IPS-20b (cell line): ENCODE measurements around the gene GTF2I.
"Not testable (repeated sequence)": the region's sequence is repeated elsewhere in the genome, so short reads cannot be mapped to it uniquely, and the experiment has no call there.

Experiments used
- H3K27ac ChIP-seq: one replicate; pipeline ENCODE4 v1.5.1; 2013; ENCODE audit warnings: low read length
- H3K27me3 ChIP-seq: 2 replicates; pipeline ENCODE4 v1.6.1; 2013; ENCODE audit warnings: mild to moderate bottlenecking, low read length, inconsistent platforms; ENCODE audit not compliant: insufficient read depth
- H3K36me3 ChIP-seq: 2 replicates; pipeline ENCODE4 v1.6.1; 2013; ENCODE audit warnings: low read depth, mild to moderate bottlenecking, inconsistent platforms, low read length, moderate library complexity; ENCODE audit not compliant: insufficient read depth
- H3K4me1 ChIP-seq: 2 replicates; pipeline ENCODE4 v1.6.1; 2013; ENCODE audit warnings: mild to moderate bottlenecking, control low read depth, inconsistent platforms, low read length, moderate library complexity; ENCODE audit not compliant: insufficient read depth
- H3K4me3 ChIP-seq: 2 replicates; pipeline ENCODE4 v1.5.1; 2013; ENCODE audit warnings: mild to moderate bottlenecking, low read length, inconsistent platforms
- H3K9ac ChIP-seq: 2 replicates; pipeline ENCODE4 v1.6.1; 2013; ENCODE audit warnings: low read depth, mild to moderate bottlenecking, inconsistent platforms, low read length, moderate library complexity
- H3K9me3 ChIP-seq: 2 replicates; pipeline ENCODE4 v1.6.1; 2013; ENCODE audit warnings: mild to moderate bottlenecking, low read depth, low read length, inconsistent platforms; ENCODE audit not compliant: insufficient read depth

GTF2I gene

GRCh38 chr7:74684473-74684872 is 27.0 kb downstream of the GTF2I start:
- no peaks in the 10 kb centered on the region for H3K9me3 ChIP-seq
- H3K27ac ChIP-seq, result no peak overlapping the region
- H3K27me3 ChIP-seq, result no peaks in the 10 kb centered on the region
- no peak overlapping the region for H3K9ac ChIP-seq
- no peaks in the 10 kb centered on the region for H3K4me1 ChIP-seq
- peaks cover 32% of the 10 kb centered on the region for H3K36me3 ChIP-seq
- no peak overlapping the region for H3K4me3 ChIP-seq

GRCh38 chr7:74684921-74685320 is 27.4 kb downstream of the GTF2I start:
- H3K27ac ChIP-seq, result no peak overlapping the region
- no peaks in the 10 kb centered on the region for H3K4me1 ChIP-seq
- no peaks in the 10 kb centered on the region for H3K9me3 ChIP-seq
- no peak overlapping the region for H3K9ac ChIP-seq
- no peak overlapping the region for H3K4me3 ChIP-seq
- H3K36me3 ChIP-seq, result peaks cover 35% of the 10 kb centered on the region
- H3K27me3 ChIP-seq, result no peaks in the 10 kb centered on the region

GRCh38 chr7:74690474-74690873 is 33.0 kb downstream of the GTF2I start:
- no peak overlapping the region for H3K27ac ChIP-seq
- peaks cover 74% of the 10 kb centered on the region for H3K36me3 ChIP-seq

GRCh38 chr7:74704419-74704818 is 46.9 kb downstream of the GTF2I start:
- H3K4me1 ChIP-seq, H3K9me3 ChIP-seq, H3K27me3 ChIP-seq, H3K4me3 ChIP-seq, H3K9ac ChIP-seq, H3K27ac ChIP-seq: not testable (repeated sequence)
- H3K36me3 ChIP-seq, result peaks cover 98% of the 10 kb centered on the region

More at GRCh38 chr7:74690474-74690873, 33.0 kb downstream of the GTF2I start:
- no peaks in the 10 kb centered on the region for H3K9me3 ChIP-seq
- no peak overlapping the region for H3K9ac ChIP-seq
- H3K4me1 ChIP-seq, result no peaks in the 10 kb centered on the region
- H3K4me3 ChIP-seq, result no peak overlapping the region
- H3K27me3 ChIP-seq, result no peaks in the 10 kb centered on the region

GRCh38 chr7:74707238-74707637 is 49.7 kb downstream of the GTF2I start:
- Histone ChIP-seq H3K9me3 (peaks cover 2% of the 10 kb centered on the region; the same call in 1 of the 2 replicates), H3K4me1 (no peaks in the 10 kb centered on the region), H3K27ac (no peak overlapping the region), H3K27me3 (no peaks in the 10 kb centered on the region), H3K36me3 (peaks cover 98% of the 10 kb centered on the region), H3K9ac (no peak overlapping the region), H3K4me3 (no peak overlapping the region)

GRCh38 chr7:74708569-74709275 is 51.2 kb downstream of the GTF2I start:
- Histone ChIP-seq H3K4me3 (no peak overlapping the region), H3K36me3 (peaks cover 98% of the 10 kb centered on the region), H3K27me3 (no peaks in the 10 kb centered on the region), H3K27ac (no peak overlapping the region), H3K9ac (no peak overlapping the region), H3K4me1 (no peaks in the 10 kb centered on the region), H3K9me3 (peaks cover 3% of the 10 kb centered on the region; the same call in 1 of the 2 replicates)

- no peak overlapping the region for H3K27ac ChIP-seq
- H3K9ac ChIP-seq, result no peak overlapping the region
- no peaks in the 10 kb centered on the region for H3K4me1 ChIP-seq
- H3K27me3 ChIP-seq, result no peaks in the 10 kb centered on the region
- no peak overlapping the region for H3K4me3 ChIP-seq
- H3K9me3 ChIP-seq, result peaks cover 3% of the 10 kb centered on the region; the same call in 1 of the 2 replicates
- peaks cover 100% of the 10 kb centered on the region for H3K36me3 ChIP-seq
These were observed 52.6 kb downstream of the GTF2I start for GRCh38 chr7:74709880-74710671.

- H3K9me3 ChIP-seq, result peaks cover 3% of the 10 kb centered on the region; the same call in 1 of the 2 replicates
- peaks cover 100% of the 10 kb centered on the region for H3K36me3 ChIP-seq
- H3K27ac ChIP-seq, result no peak overlapping the region
- H3K9ac ChIP-seq, result no peak overlapping the region
- H3K4me3 ChIP-seq, result no peak overlapping the region
- no peaks in the 10 kb centered on the region for H3K4me1 ChIP-seq
- no peaks in the 10 kb centered on the region for H3K27me3 ChIP-seq
These were observed 56.0 kb downstream of the GTF2I start for GRCh38 chr7:74713567-74713966.

GRCh38 chr7:74717889-74718288 is 60.4 kb downstream of the GTF2I start:
- Histone ChIP-seq H3K9me3 (no peaks in the 10 kb centered on the region; the same call in 1 of the 2 replicates), H3K36me3 (peaks cover 100% of the 10 kb centered on the region), H3K4me3 (no peak overlapping the region), H3K27me3 (no peaks in the 10 kb centered on the region), H3K4me1 (no peaks in the 10 kb centered on the region), H3K27ac (no peak overlapping the region), H3K9ac (no peak overlapping the region)

- Histone ChIP-seq H3K9ac (no peak overlapping the region), H3K4me1 (no peaks in the 10 kb centered on the region), H3K27me3 (no peaks in the 10 kb centered on the region), H3K4me3 (no peak overlapping the region), H3K9me3 (no peaks in the 10 kb centered on the region; the same call in 1 of the 2 replicates), H3K36me3 (peaks cover 96% of the 10 kb centered on the region), H3K27ac (no peak overlapping the region)
These were observed 60.8 kb downstream of the GTF2I start for GRCh38 chr7:74718336-74718735.

- H3K9me3 ChIP-seq, result no peaks in the 10 kb centered on the region
- no peak overlapping the region for H3K9ac ChIP-seq
- no peak overlapping the region for H3K27ac ChIP-seq
- no peaks in the 10 kb centered on the region for H3K27me3 ChIP-seq
- peaks cover 89% of the 10 kb centered on the region for H3K36me3 ChIP-seq
- no peaks in the 10 kb centered on the region for H3K4me1 ChIP-seq
- no peak overlapping the region for H3K4me3 ChIP-seq
These were observed 64.6 kb downstream of the GTF2I start for GRCh38 chr7:74722153-74722552.

GRCh38 chr7:74725840-74726239 is 68.3 kb downstream of the GTF2I start:
- Histone ChIP-seq H3K4me3 (no peak overlapping the region), H3K9me3 (no peaks in the 10 kb centered on the region), H3K4me1 (no peaks in the 10 kb centered on the region), H3K36me3 (peaks cover 60% of the 10 kb centered on the region), H3K27me3 (no peaks in the 10 kb centered on the region), H3K27ac (no peak overlapping the region), H3K9ac (no peak overlapping the region)
